ENCODE results near the gene TBL1Y. TPM values are rescaled to one million over a fixed set of nuclear protein-coding genes. Genes with fewer than 3 reads are reported as not detected.

The TBL1Y gene
- total RNA-seq, 4 donors from 2014 or later = not detected

DNA sequence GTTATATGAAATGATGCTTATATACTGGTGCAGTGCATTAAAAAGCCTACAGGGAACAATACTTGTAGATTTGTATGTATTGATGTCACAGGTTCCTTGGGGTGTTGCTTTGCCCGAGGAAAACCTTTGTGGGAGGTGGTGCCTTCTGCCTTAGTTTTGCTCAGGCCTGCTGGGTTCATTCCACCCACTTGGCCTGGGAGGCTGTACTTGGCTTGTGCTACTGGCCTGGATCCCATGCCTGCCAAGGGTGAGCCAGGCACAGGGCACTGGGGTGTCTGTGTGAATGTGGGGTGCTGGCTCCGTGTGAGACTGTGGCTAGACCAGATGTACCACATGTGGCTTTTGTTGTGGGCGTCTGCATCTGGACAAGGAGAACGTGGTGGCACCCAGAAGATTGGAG, 17.8 kb downstream of the TBL1Y start:
- no peaks in the 10 kb centered on the region for H3K9me3 ChIP-seq
- no peaks in the 10 kb centered on the region for H3K27me3 ChIP-seq
- intact Hi-C loops (cut with DNase I; ENCODE audit: low total_unique reads) = no loop called here
- no peaks in the 10 kb centered on the region for H3K36me3 ChIP-seq
- TF ChIP-seq, protein P1, sequence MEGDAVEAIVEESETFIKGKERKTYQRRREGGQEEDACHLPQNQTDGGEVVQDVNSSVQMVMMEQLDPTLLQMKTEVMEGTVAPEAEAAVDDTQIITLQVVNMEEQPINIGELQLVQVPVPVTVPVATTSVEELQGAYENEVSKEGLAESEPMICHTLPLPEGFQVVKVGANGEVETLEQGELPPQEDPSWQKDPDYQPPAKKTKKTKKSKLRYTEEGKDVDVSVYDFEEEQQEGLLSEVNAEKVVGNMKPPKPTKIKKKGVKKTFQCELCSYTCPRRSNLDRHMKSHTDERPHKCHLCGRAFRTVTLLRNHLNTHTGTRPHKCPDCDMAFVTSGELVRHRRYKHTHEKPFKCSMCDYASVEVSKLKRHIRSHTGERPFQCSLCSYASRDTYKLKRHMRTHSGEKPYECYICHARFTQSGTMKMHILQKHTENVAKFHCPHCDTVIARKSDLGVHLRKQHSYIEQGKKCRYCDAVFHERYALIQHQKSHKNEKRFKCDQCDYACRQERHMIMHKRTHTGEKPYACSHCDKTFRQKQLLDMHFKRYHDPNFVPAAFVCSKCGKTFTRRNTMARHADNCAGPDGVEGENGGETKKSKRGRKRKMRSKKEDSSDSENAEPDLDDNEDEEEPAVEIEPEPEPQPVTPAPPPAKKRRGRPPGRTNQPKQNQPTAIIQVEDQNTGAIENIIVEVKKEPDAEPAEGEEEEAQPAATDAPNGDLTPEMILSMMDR (IDR thresholded peaks at IDR 0.05) = no peak
- TF ChIP-seq POLR2A (IDR thresholded peaks at IDR 0.05) = no peak
- H3K4me3 ChIP-seq = no peak overlapping the region
- no peak for DNase-seq
- no peaks in the 10 kb centered on the region for H3K4me1 ChIP-seq
- no peak overlapping the region for H3K27ac ChIP-seq

GRCh38 chrY:6929237-6929636, 18.7 kb downstream of the TBL1Y start:
- no peak for TF ChIP-seq POLR2A (IDR thresholded peaks at IDR 0.05)
- TF ChIP-seq, protein P1 (IDR thresholded peaks at IDR 0.05) = no peak
- H3K4me3 ChIP-seq = no peak overlapping the region
- H3K4me1 ChIP-seq = no peaks in the 10 kb centered on the region
- H3K9me3 ChIP-seq = no peaks in the 10 kb centered on the region
- no peak for DNase-seq
- intact Hi-C loops (cut with DNase I; ENCODE audit: low total_unique reads) = no loop called here
- H3K27me3 ChIP-seq = no peaks in the 10 kb centered on the region
- H3K27ac ChIP-seq = no peak overlapping the region
- no peaks in the 10 kb centered on the region for H3K36me3 ChIP-seq

DNA sequence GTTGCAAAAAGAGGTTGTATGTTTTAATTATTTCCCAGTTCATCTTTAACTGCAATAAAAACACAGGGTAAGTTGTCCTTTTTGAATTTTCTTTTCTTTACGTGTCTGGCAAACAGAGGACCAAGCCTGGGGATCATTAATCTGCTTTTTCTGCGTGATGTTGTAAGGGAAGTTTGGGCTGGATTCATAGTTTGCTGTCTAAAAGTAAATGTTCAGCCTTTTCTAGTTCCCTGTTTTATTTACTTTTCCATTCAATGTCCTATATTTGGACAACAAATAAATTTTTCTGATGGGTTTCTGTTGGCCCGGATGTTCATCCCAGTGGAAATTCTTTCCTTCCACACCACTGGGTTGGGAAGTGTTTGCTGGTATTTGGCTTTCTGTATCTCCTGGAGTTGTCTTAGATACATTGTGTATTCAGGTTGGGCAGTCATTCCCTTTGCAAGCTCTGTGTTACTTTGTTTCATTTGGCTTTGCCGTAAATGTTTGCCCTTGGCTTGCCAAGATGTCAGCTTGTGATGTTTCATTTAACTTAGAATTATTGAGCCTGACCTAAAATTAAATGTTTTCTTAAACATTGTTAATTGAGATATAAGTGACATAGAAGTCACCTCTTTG, 21.4 kb downstream of the TBL1Y start:
- no peaks in the 10 kb centered on the region for H3K9me3 ChIP-seq
- H3K4me1 ChIP-seq = no peaks in the 10 kb centered on the region
- TF ChIP-seq, protein P1 (IDR thresholded peaks at IDR 0.05) = no peak
- TF ChIP-seq POLR2A (IDR thresholded peaks at IDR 0.05) = no peak
- H3K27ac ChIP-seq = no peak overlapping the region
- DNase-seq = no peak
- no peak overlapping the region for H3K4me3 ChIP-seq
- H3K27me3 ChIP-seq = no peaks in the 10 kb centered on the region
- intact Hi-C loops (cut with DNase I; ENCODE audit: low total_unique reads) = no loop called here
- no peaks in the 10 kb centered on the region for H3K36me3 ChIP-seq

DNA sequence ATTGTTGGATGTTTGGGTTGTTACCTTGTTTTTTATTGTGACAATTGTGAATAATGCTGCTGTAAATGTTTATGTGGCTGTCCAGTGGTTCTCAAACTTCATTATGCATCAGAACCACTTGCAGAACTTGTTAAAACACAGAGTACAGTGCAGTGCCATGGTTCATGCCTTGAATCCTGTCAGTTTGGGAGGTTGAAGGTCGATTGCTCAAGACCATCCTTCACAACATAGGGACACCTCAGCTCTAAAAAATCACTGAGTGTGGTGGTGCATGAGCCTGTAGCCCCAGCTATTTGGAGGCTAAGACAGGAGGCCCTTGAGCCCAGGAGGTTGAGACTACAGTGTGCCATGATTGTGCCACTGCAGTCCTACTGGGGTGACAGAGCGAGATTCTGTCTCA, 25.0 kb downstream of the TBL1Y start:
- Histone ChIP-seq H3K36me3 (no peaks in the 10 kb centered on the region), H3K9me3 (no peaks in the 10 kb centered on the region), H3K4me3 (no peak overlapping the region), H3K4me1 (no peaks in the 10 kb centered on the region), H3K27ac (no peak overlapping the region), H3K27me3 (no peaks in the 10 kb centered on the region)
- no peak for TF ChIP-seq POLR2A (IDR thresholded peaks at IDR 0.05)
- TF ChIP-seq, protein P1 (IDR thresholded peaks at IDR 0.05) = no peak
- no peak for DNase-seq
- intact Hi-C loops (cut with DNase I; ENCODE audit: low total_unique reads) = no loop called here

DNA sequence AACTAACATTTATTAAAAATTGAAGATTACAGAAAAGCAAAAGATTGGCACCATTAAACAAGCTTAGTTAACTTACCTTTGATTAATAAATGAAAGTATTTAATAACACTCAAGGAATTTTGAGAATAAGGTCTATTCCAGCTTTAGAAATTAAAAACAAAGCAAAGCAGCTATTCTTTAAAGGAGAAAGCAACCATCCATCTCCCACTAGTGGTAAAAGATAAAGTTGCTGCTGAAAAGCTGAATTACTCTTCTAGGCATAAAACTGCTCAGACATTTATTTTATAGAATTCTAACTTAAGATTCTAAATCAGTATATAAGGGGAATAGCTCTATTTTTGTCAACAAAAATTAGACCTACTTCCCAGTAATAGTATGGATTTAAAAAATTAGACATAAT, 37.2 kb downstream of the TBL1Y start:
- H3K36me3 ChIP-seq = no peaks in the 10 kb centered on the region
- no peak for DNase-seq
- H3K27ac ChIP-seq = no peak overlapping the region
- no peak for TF ChIP-seq POLR2A (IDR thresholded peaks at IDR 0.05)
- TF ChIP-seq, protein P1 (IDR thresholded peaks at IDR 0.05) = no peak
- H3K4me3 ChIP-seq = no peak overlapping the region
- H3K4me1 ChIP-seq = no peaks in the 10 kb centered on the region
- no peaks in the 10 kb centered on the region for H3K9me3 ChIP-seq
- H3K27me3 ChIP-seq = no peaks in the 10 kb centered on the region
- intact Hi-C loops (cut with DNase I; ENCODE audit: low total_unique reads) = no loop called here

Data from uterus (tissue), 4 donors.